Thyroid gland (tissue), 4 donors: ENCODE data around the gene MLLT6.

Experiments
- CTCF ChIP-seq, 6 experiments: fragments of 200-600 bp in 3 of 6; fragments of 450-650 bp in 3 of 6; sonication (generic) in 3 of 6; IDR thresholded peaks; one replicate each; pipeline ENCODE4 v1.5.1; 2016 to 2019; ENCODE audit warnings: antibody characterized with exemption in 6 of 6, mild to moderate bottlenecking in 2 of 6, inconsistent platforms in 1 of 6, moderate library complexity in 1 of 6
- POLR2A ChIP-seq, 2 donors: fragments of 450-650 bp; IDR thresholded peaks; one replicate each; pipeline ENCODE4 v1.6.1; 2017; ENCODE audit warnings: antibody characterized with exemption in 2 of 2, mild to moderate bottlenecking in 2 of 2, moderate library complexity in 1 of 2

DNA sequence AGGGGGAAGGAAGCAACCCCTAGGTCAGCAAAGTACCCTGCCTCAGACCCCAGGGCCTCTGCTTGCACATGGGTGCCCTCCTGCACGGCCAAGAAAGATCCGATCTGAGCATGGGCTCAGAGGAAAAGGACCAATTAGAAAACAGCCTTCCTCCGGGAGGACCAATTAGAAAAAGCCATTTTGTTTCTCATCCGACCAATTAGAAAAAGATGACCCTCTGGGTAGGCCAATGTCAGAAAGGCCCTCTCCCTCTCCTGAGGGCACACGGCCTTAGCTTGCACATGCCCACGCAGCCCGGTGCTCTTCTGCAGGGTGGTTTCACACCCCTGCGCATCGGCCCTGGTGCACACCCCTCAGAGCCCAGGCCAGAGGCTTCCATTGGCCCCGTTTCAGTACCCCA, 20.0 kb downstream of the MLLT6 start:
- TF ChIP-seq CTCF (IDR thresholded peaks at IDR 0.05) (no peak), POLR2A (IDR thresholded peaks at IDR 0.05) (no peak)
